GM18511 (cell line): Measurements from ENCODE around the gene ZMAT3.
A peak's percentile ranks its signal among the peaks of the same experiment; 100 is the strongest.
"Not testable (repeated sequence)": the region's sequence is repeated elsewhere in the genome, so short reads cannot be mapped to it uniquely, and the experiment has no call there.

Experiments
- ATAC-seq: cut with Tn5 transposase; IDR thresholded peaks from one replicate; pipeline ENCODE4 v1.9.1; 2021; ENCODE audit warnings: mild to moderate bottlenecking, moderate library complexity; ENCODE audit not compliant: unreplicated experiment

Gene ZMAT3

DNA sequence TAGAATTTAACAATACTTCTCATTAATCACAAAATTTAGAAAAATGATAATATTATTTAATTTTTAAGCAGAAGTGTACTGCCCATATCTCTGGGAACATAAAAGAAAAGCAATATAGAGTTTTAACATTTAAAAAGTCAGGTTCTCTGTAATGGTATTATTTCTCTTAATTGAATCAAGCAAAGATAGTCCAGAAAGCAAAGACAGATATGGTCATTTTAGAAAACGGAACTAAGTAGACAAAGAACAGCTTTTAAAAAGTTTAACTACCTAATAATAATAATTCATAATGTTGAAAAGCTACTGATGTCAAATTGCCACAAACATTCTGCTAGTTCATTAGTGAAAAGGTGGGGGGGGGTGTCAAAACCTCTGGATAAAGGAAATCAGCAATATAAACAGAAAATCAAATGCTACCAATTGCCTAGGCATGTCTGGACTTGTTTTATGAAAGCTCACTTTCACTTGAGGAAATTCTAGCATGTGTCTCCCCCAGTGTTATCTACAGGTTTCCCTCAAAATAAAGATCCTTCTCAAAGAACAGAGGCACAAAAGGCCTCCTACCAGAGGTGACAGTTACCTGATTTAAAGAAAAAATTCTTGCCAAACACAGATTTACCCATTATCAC, 1.7 kb downstream of the ZMAT3 start:
- ATAC-seq = no peak

DNA sequence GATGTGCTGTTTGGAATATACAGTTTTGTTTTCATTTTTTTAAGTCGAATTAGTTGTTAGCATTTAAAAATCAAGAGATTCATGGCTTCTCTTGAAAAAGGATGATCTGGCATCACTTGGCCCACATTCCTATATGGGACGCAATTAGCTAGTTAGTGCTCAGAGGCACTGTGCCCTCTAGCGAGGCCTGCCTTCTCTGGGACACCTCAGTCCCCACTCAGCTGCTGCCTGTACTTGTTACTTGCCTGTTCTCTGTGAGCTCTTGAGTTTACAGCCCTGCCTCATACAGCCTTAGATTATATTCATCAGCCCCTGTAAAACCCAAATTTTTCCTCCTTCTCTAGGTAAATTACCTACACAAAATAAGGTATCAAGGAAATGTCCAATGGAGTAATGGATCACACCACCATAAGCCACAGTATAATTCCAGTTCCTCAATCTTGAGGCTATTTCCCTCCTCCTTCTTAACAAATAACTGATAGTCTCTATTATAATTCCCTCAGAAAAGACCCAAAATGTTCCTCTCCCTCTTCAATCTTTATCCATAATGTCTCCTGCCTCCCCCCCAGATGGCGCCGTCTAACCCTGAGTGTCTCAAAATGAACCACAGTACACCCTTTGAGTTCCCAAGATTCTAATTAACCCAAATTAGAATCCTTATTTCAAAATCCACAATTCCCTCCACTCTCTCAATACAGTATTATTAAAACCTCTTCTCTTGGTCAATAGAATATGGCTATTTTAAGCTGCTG, 2.7 kb downstream of the ZMAT3 start:
- no peak for ATAC-seq

DNA sequence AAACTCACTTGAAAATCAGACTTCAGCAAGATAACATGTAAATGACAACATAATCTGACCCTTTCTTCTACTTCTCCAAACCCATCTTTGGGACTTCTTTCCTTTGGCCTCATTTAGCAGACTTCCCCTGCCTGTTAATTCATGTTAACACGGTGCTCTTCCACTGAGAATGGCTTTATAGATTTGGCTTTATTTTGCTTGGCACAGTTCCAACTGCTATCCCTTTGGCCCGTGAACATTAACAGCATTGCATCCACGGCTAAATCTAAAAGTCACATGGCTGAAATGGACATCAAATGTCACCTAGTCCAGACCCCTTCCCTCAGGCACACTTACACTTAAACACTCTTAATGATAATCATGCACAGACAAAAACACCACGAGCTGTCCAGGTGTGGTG, 3.8 kb downstream of the ZMAT3 start:
- no peak for ATAC-seq

DNA sequence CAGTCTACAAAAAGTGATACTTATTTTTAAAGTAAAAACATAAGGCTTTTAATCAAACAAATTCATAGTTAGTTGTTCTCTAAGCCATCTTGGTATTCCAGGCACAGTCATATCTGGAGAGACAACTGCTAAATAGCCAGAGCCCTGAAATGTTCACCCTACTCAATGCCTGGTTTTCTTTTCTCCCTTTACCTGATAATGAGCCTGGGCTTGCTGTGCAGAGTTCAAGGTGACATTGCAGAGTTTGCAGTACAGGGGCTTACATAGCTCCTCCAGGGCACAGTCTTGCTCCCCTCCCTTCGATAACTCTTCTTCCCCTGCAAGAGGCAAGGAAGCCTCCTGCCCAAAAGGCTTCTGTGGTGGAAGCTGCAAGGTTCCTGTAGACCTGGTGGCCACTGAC, 4.3 kb downstream of the ZMAT3 start:
- ATAC-seq = no peak

DNA sequence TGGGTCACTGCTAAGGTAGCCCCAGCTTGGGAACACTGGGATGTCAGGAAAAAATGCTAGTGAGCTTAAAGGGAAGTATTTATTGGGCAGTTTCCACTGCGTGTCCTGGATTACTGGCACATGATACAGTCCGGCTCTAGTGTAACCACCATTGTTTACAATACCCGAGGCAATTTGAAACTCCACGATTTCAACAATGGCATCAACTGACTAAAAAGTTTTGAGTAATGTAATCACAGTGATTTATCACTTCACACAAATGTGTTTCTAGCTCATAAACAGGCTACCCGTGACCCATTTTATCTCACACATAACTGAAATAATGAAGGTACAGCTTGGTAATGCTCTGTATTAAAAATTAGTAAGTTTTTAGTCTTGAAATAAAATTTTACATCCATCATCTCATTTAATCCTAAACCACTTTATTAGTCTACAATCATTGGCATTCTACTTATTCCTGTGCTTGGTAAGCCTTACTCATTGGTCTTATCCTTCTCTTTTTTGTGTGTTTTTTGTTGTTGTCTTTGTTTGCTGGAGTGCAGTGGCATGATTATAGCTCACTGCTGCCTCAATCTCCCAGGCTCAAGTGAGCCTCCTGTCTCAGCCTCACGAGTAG, 7.6 kb downstream of the ZMAT3 start:
- ATAC-seq = no peak

DNA sequence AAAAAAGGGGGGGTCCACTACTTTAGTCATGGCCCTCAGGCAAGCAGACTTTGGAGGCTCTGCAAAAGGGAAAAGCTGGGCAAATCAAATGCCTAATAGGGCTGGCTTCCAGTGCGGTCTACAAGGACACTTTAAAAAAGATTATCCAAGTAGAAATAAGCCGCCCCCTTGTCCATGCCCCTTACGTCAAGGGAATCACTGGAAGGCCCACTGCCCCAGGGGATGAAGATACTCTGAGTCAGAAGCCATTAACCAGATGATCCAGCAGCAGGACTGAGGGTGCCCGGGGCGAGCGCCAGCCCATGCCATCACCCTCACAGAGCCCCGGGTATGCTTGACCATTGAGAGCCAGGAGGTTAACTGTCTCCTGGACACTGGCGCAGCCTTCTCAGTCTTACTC, 15.3 kb downstream of the ZMAT3 start:
- ATAC-seq = no peak

DNA sequence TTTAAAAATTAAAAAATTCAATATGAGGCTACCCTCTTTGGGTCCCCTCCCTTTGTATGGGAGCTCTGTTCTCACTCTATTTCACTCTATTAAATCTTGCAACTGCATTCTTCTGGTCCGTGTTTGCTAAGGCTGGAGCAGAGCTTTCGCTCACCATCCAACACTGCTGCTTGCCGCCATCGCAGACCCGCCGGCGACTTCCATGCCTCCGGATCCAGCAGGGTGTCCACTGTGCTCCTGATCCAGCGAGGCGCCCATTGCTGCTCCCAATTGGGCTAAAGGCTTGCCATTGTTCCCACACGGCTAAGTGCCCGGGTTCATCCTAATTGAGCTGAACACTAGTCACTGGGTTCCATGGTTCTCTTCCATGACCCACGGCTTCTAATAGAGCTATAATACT, 17.0 kb downstream of the ZMAT3 start:
- ATAC-seq = not testable (repeated sequence)

DNA sequence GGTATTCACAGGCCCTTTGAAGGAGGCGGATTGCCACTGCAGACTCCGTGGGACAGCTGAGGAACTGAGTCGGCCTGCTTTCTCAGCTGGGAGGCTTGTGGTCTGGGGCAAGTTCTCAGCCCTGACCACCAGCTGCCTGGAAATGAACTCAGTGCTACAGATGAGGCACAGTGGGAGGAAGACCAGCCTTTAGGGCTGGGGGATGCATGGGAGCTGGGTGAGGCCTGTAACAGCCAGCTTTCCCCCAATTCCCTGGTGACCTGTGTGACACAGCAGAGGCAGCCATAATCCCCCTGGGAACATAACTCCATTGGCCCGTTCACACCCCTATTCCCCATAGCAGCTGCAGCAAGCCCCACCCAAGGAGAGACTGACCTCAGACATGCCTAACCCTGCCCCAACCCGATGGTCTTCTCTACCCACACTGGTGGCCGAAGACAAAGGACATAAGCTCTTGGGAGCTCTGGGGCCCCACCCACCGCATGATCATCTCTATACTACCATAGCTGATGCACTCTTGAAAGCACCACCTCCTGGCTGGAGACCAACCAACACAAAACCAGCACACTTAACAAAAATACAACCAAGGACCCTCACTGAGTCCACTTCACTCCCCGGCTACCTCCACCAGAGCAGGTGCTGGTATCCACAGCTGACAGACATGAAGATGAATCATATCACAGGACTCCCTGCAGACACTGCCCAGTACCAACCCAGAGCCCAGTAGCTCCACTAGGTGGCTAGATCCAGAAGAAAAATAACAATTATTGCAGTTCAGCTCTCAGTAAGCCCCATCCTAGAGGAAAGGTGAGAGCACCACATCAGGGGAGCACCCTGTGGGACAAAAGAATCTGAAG, 24.9 kb downstream of the ZMAT3 start:
- ATAC-seq = peak; percentile 87

DNA sequence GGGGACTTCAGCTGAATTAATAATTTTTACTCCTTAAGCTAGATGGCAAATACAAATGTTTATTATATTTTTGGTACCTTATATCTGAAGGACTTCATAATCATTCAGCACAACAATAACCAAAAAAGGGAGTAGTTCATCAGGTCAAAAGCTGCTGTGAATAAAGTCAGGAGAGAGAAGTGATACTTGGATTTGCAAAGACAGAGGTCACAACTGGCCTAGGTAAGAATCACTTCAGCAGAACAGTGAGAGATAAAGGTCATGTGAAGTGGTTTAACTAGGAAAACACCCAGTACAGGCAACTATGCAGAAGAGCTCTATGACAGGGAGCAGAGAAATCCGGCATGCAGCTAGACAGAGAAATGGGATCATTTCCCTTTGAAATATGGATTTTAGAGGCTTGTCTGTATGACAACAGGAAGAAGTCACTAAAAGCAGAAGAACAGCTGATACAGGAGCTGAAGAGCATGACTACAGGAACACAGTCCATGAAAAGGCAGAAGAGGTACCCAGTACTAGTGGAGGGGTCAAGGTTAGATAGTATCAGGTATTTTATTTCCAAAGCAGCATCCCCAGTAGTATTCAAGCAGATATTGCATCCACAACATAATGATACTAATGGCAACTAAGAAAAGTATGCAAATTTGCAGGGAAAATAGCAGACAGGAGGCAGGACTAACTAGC, 25.7 kb downstream of the ZMAT3 start:
- ATAC-seq = peak; percentile 62

DNA sequence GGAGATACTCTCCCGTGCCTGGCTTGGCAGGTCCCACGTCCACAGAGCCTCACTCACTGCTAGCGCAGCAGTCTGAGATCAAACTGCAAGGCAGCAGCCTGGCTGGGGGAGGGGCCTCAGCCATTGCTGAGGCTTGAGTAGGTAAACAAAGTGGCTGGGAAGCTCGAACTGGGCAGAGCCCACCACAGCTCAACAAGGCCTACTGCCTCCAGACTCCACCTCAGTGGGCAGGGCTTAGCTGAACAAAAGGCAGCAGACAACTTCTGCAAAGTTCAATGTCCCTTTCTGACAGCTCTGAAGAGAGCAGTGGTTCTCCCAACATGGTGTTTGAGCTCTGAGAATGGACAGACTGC, 32.7 kb downstream of the ZMAT3 start:
- ATAC-seq = not testable (repeated sequence)

DNA sequence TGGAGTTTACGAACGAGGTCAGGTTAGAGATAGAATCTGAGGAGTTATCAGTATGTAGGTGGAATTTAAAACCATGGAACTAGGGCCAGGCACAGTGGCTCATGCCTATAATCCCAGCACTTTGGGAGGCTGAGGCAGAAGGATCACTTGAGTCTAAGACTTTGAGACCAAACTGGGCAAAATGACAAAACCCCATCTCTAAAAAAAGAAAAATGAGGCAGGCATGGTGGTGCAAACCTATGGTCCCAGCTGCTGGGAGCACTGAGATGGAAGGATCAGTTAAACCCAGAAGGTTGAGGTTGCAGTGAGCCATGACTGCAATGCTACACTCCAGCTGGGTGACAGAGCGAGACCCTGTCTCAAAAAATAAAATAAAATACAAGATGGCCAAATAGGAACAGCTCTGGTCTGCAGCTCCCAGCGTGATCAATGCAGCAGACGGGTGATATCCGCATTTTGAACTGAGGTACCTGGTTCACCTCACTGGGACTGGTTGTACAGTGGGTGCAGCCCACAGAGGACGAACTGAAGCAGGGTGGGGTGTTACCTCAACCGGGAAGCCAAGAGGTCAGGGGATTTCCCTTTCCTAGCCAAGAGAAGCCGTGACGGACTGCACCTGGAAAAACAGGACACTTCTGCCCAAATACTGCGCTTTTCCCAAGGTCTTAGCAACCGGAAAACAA, 33.3 kb downstream of the ZMAT3 start:
- no peak for ATAC-seq

DNA sequence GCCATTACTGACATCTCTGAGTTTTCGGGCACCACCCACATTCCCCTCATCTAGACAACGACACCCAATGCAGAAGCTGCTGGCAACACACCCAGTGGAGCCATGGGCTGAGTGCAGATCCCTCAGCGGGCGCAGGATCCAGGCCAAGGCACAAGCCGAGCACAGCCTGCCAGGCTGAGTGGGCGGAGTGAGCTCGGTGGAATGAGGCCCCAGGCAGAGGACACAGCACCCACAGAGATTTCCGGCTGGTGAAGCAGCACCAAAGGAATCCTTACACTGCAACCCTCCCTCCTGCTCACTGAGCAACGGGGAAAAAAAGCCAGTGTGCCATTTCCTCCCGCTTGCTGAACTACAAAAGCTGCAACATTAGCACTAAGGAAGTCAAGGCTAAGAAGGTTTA, 34.3 kb downstream of the ZMAT3 start:
- no peak for ATAC-seq

DNA sequence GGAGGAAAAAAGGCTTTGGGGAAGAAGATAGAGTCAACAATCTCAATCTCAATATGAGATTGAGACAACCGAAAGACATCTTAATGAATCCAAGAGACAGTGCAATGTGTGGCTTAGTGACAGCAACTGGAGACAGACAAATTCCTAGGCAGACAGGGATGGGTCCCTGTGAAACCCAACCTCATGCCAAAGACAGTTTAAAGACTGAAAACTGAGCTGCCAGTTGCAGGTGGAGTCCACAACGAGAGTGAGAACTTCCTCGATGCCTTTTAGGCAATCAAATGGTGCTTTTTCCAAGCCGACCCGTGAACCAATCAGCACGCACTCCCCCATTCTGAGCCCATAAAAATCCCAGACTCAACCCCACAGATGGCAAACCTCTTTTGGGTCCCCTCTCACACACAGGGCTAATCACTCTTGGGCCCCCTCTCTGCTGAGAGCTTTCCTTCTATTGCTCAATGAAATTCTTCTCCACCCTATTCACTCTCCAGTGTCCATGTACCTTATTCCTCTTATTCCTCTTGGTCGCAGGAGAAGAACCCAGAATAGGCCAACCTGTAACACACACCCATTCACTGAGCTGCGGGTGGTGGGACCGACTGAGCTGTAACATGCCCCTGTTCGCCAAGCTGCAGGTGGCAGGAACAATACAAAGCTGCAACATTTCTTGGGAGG, 34.8 kb downstream of the ZMAT3 start:
- no peak for ATAC-seq

DNA sequence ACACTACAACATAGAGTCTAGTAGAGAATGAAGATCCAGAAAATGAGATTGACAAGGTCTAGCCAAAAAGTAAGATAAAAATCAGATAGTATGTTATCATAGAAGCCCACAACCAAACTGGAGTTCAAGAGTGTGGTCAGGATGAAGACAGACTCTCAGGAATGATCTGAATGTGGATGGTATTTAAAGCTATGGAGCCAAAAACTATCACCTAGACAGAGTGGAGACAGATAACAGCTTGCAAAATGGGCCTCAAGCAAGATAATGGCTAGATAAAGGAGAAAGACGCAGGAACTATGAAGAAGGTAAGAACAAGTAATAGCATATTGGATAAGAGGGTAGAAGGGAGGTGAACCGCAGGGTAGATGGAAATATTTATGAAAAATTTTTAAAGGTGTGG, 35.4 kb downstream of the ZMAT3 start:
- ATAC-seq = no peak

DNA sequence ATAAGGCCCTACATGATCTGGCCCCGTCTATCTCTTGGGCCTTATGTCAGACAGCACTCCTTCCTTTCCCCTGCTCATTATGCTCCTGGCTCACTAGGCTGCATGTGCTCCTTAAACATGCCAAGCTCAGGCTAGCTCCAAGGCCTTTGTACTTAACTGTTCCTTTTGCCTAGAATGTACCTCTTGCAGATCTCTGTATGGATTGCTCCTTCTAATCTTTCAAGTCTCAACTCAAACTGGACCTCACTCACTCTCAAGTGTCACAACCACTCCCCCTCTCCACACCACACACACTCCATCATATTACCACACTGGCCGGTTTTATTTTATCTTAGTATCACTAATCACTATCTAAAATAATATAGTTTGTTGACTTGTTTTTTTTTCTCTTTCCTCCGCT, 36.4 kb downstream of the ZMAT3 start:
- ATAC-seq = no peak

DNA sequence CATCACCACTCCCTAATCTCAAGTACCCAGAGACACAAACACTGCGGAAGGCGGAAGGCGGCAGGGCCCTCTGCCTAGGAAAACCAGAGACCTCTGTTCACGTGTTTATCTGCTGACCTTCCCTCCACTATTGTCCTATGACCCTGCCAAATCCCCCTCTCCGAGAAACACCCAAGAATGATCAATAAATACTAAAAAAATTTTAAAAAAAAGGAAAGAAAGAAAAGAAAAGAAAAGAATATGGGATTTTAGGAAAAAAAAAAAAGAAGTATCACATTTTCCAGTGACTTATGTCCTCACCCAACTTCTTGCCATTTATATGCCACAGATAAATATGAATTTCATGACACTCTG, 38.3 kb downstream of the ZMAT3 start:
- ATAC-seq = not testable (repeated sequence)

DNA sequence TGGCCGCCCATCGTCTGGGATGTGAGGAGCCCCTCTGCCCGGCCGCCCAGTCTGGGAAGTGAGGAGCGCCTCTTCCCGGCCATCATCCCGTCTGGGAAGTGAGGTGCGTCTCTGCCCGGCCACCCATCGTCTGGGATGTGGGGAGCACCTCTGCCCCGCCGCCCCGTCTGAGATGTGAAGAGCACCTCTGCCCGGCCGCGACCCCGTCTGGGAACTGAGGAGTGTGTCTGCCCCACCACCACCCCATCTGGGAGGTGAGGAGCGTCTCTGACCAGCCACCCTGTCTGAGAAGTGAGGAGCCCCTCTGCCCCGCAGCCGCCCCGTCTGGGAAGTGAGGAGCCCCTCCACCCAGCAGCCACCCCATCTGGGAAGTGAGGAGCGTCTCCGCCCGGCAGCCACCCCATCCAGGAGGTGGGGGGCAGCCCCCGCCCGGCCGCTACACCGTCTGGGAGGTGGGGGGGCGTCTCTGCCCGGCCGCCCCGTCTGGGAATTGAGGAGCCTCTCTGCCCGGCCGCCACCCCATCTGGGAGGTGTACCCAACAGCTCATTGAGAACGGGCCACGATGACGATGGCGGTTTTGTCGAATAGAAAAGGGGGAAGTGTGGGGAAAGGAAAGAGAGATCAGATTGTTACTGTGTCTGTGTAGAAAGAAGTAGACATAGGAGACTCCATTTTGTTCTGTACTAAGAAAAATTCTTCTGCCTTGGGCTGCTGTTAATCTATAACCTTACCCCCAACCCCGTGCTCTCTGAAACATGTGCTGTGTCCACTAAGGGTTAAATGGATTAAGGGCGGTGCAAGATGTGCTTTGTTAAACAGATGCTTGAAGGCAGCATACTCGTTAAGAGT, 38.9 kb downstream of the ZMAT3 start:
- ATAC-seq = not testable (repeated sequence)

DNA sequence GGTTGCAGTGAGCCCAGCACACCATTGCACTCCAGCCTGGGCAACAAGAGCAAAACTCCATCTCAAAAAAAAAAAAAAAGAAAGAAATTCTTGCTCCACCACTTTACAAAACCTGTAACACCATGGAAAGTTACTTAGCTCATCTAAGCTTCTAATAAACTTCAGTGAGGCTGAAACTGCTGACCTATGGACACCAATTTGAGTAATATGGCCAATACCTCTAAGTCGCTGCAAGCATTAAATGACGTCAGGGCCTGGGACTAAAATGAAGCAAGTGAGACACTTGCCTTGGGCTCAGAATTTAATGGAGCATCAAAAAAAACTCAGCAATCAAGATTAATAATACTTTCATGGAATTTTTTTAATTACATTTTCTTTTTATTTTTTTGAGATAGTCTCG, 42.5 kb downstream of the ZMAT3 start:
- ATAC-seq = no peak

DNA sequence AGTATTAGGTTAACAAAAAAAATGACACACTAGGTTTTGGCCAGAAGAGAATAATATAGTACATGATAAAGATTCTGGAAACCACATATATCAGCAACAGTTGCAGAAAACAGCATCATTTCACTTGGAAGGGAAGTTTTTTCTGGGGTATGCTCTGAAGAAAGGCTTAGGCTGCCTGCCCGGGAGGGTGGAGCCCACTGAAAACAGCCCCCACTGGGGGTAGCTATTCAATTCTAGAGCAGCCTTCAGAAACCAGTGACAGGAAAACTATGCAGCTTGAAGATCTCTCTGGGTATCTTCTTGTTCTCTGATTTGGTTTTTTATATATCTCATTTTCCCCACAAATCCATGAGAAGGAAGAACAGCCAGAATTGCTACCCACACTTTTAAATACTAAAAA, 43.2 kb downstream of the ZMAT3 start:
- ATAC-seq = no peak
